Naive B cell (primary cell): Measurements from ENCODE around the gene CDC42SE2. TPM values are rescaled to one million over a fixed set of nuclear protein-coding genes. Genes with fewer than 3 reads are reported as not detected.
"Not testable (repeated sequence)": the region's sequence is repeated elsewhere in the genome, so short reads cannot be mapped to it uniquely, and the experiment has no call there.

Experiments
- ATAC-seq, 2 donors: fragments of 150-1000 bp; cut with Tn5 transposase; 2 replicates each; pipeline ENCODE4 v1.10.0; 2021; ENCODE audit warnings: low read depth in 2 of 2, mild to moderate bottlenecking in 2 of 2, moderate library complexity in 2 of 2
- DNase-seq: peaks from one replicate; pipeline ENCODE4 v3.0.0; 2022
- H3K27ac Mint-ChIP-seq, 6 donors: one replicate each; pipeline ENCODE4 v1.8.0; 2020 to 2022; ENCODE audit warnings: mild to moderate bottlenecking in 6 of 6, mixed read lengths in 6 of 6, moderate library complexity in 5 of 6, inconsistent platforms in 2 of 6
- H3K27me3 Mint-ChIP-seq, 3 donors: one replicate each; pipeline ENCODE4 v1.8.0; 2021 to 2022; ENCODE audit warnings: mixed read lengths in 3 of 3, mild to moderate bottlenecking in 1 of 3
- H3K36me3 Mint-ChIP-seq, 2 donors: one replicate each; pipeline ENCODE4 v1.8.0; 2020 to 2022; ENCODE audit warnings: mixed read lengths in 2 of 2, inconsistent platforms in 1 of 2, mild to moderate bottlenecking in 1 of 2
- H3K4me1 Mint-ChIP-seq, 3 donors: one replicate each; pipeline ENCODE4 v1.8.0; 2020 to 2022; ENCODE audit warnings: mixed read lengths in 3 of 3, inconsistent platforms in 1 of 3, mild to moderate bottlenecking in 1 of 3, moderate library complexity in 1 of 3
- H3K4me3 Mint-ChIP-seq, 8 donors: one replicate each; pipeline ENCODE4 v1.8.0; 2020 to 2022; ENCODE audit warnings: mild to moderate bottlenecking in 8 of 8, mixed read lengths in 8 of 8, moderate library complexity in 8 of 8, inconsistent platforms in 2 of 8
- H3K9me3 Mint-ChIP-seq, 7 donors: one replicate each; pipeline ENCODE4 v1.8.0; 2020 to 2022; ENCODE audit warnings: mixed read lengths in 7 of 7, mild to moderate bottlenecking in 5 of 7, inconsistent platforms in 2 of 7, moderate library complexity in 1 of 7
- polyA plus RNA-seq, 6 donors: library from polyadenylated mRNA; unstranded; fragments of 300-500 nt; fragmentation: Illumina TruSeq; gene quantifications; one replicate each; pipeline ENCODE4 v1.2.3, GENCODE V29; 2021; ENCODE audit warnings: low read depth in 6 of 6

Gene CDC42SE2
- polyA plus RNA-seq, 6 donors from 2014 or later, result 168 to 314 (median 243) TPM

- no peak for DNase-seq
- H3K4me3 Mint-ChIP-seq, result no peak overlapping the region
These were observed 120.9 kb downstream of the CDC42SE2 start for GRCh38 chr5:131384616-131385214.

GRCh38 chr5:131386124-131386523 is 122.3 kb downstream of the CDC42SE2 start:
- Mint-ChIP-seq H3K9me3 (no peaks in the 10 kb centered on the region), H3K36me3 (peaks cover 10 to 16% of the 10 kb centered on the region in 2 donors), H3K27ac (peak overlapping the region in 5 of 6 donors; percentile 11 to 83 (median 49)), H3K4me3 (no peak overlapping the region), H3K4me1 (peaks cover 26 to 30% (median 27%) of the 10 kb centered on the region in 3 donors), H3K27me3 (no peaks in the 10 kb centered on the region)
- ATAC-seq, result no peak
- no peak for DNase-seq

More at GRCh38 chr5:131384616-131385214, 120.9 kb downstream of the CDC42SE2 start:
- Mint-ChIP-seq H3K4me1 (peaks cover 32 to 41% (median 40%) of the 10 kb centered on the region in 3 donors), H3K27ac (peak overlapping the region in 5 of 6 donors; percentile 47 to 83 (median 80)), H3K9me3 (peaks cover 0 to 5% (median 0%) of the 10 kb centered on the region in 7 donors), H3K36me3 (peaks cover 10 to 19% of the 10 kb centered on the region in 2 donors), H3K27me3 (no peaks in the 10 kb centered on the region)
- ATAC-seq, result no peak

- Mint-ChIP-seq H3K4me1 (peaks cover 20 to 23% (median 22%) of the 10 kb centered on the region in 3 donors), H3K27ac (peak overlapping the region in 4 of 6 donors; percentile 33 to 83 (median 42)), H3K4me3 (no peak overlapping the region), H3K9me3 (no peaks in the 10 kb centered on the region), H3K36me3 (peaks cover 6 to 11% of the 10 kb centered on the region in 2 donors), H3K27me3 (no peaks in the 10 kb centered on the region)
- ATAC-seq (no peak), DNase-seq (no peak)
These were observed 122.9 kb downstream of the CDC42SE2 start for GRCh38 chr5:131386779-131387178.

GRCh38 chr5:131387255-131387654 is 123.4 kb downstream of the CDC42SE2 start:
- no peaks in the 10 kb centered on the region for H3K9me3 Mint-ChIP-seq
- H3K4me3 Mint-ChIP-seq, result no peak overlapping the region
- H3K27me3 Mint-ChIP-seq, result no peaks in the 10 kb centered on the region
- DNase-seq (no peak), ATAC-seq (no peak)
- H3K27ac Mint-ChIP-seq, result peak overlapping the region in 4 of 6 donors; percentile 38 to 79 (median 48)
- H3K36me3 Mint-ChIP-seq, result peaks cover 5 to 9% of the 10 kb centered on the region in 2 donors
- H3K4me1 Mint-ChIP-seq, result peaks cover 15 to 18% (median 17%) of the 10 kb centered on the region in 3 donors

GRCh38 chr5:131389096-131389868 is 125.4 kb downstream of the CDC42SE2 start:
- DNase-seq (no peak), ATAC-seq (no peak)

GRCh38 chr5:131389869-131390265 is 126.0 kb downstream of the CDC42SE2 start:
- H3K27ac Mint-ChIP-seq, result peak overlapping the region; percentile 76 to 95 (median 87)
- no peaks in the 10 kb centered on the region for H3K9me3 Mint-ChIP-seq
- no peaks in the 10 kb centered on the region for H3K27me3 Mint-ChIP-seq
- H3K4me1 Mint-ChIP-seq, result peaks cover 10 to 17% (median 15%) of the 10 kb centered on the region in 3 donors
- H3K36me3 Mint-ChIP-seq, result peaks cover 9 to 19% of the 10 kb centered on the region in 2 donors
- ATAC-seq, result no peak
- no peak for DNase-seq
- H3K4me3 Mint-ChIP-seq, result no peak overlapping the region

More at GRCh38 chr5:131389096-131389868, 125.4 kb downstream of the CDC42SE2 start:
- Mint-ChIP-seq H3K4me3 (no peak overlapping the region), H3K4me1 (peaks cover 10 to 16% (median 15%) of the 10 kb centered on the region in 3 donors), H3K27ac (peak overlapping the region; percentile 69 to 95 (median 87)), H3K27me3 (no peaks in the 10 kb centered on the region), H3K36me3 (peaks cover 9 to 17% of the 10 kb centered on the region in 2 donors), H3K9me3 (no peaks in the 10 kb centered on the region)

GRCh38 chr5:131392466-131393095 is 128.7 kb downstream of the CDC42SE2 start:
- H3K27ac Mint-ChIP-seq, result peak overlapping the region; percentile 3 to 96 (median 94)
- H3K27me3 Mint-ChIP-seq, result no peaks in the 10 kb centered on the region
- no peak for ATAC-seq
- H3K36me3 Mint-ChIP-seq, result peaks cover 9 to 24% of the 10 kb centered on the region in 2 donors
- no peak for DNase-seq
- H3K9me3 Mint-ChIP-seq, result no peaks in the 10 kb centered on the region
- no peak overlapping the region for H3K4me3 Mint-ChIP-seq
- peaks cover 13 to 28% (median 27%) of the 10 kb centered on the region in 3 donors for H3K4me1 Mint-ChIP-seq

GRCh38 chr5:131393498-131393968 is 129.7 kb downstream of the CDC42SE2 start:
- ATAC-seq (no peak), DNase-seq (no peak)
- Mint-ChIP-seq H3K27me3 (no peaks in the 10 kb centered on the region), H3K9me3 (no peaks in the 10 kb centered on the region), H3K36me3 (peaks cover 14 to 32% of the 10 kb centered on the region in 2 donors), H3K4me3 (peak overlapping the region in 3 of 8 donors; percentile 49 to 81 (median 70)), H3K4me1 (peaks cover 13 to 31% (median 28%) of the 10 kb centered on the region in 3 donors), H3K27ac (peak overlapping the region; percentile 93 to 97 (median 95))

GRCh38 chr5:131394128-131394527 is 130.3 kb downstream of the CDC42SE2 start:
- Mint-ChIP-seq H3K36me3 (peaks cover 20 to 37% of the 10 kb centered on the region in 2 donors), H3K4me3 (peak overlapping the region in 5 of 8 donors; percentile 8 to 81 (median 49)), H3K9me3 (no peaks in the 10 kb centered on the region), H3K4me1 (peaks cover 17 to 36% (median 34%) of the 10 kb centered on the region in 3 donors), H3K27me3 (no peaks in the 10 kb centered on the region), H3K27ac (peak overlapping the region; percentile 93 to 97 (median 95))
- peak; percentile 57 for DNase-seq
- peak; percentile 99 to 100 for ATAC-seq

GRCh38 chr5:131396015-131396414 is 132.2 kb downstream of the CDC42SE2 start:
- DNase-seq, result no peak
- Mint-ChIP-seq H3K4me3 (no peak overlapping the region), H3K27me3 (no peaks in the 10 kb centered on the region), H3K27ac (peak overlapping the region in 5 of 6 donors; percentile 64 to 96 (median 87)), H3K36me3 (peaks cover 21 to 46% of the 10 kb centered on the region in 2 donors), H3K9me3 (peaks cover 0 to 5% (median 4%) of the 10 kb centered on the region in 7 donors), H3K4me1 (peaks cover 26 to 45% (median 35%) of the 10 kb centered on the region in 3 donors)
- no peak for ATAC-seq

GRCh38 chr5:131396630-131397273 is 132.9 kb downstream of the CDC42SE2 start:
- peaks cover 0 to 5% (median 5%) of the 10 kb centered on the region in 7 donors for H3K9me3 Mint-ChIP-seq
- H3K27me3 Mint-ChIP-seq, result no peaks in the 10 kb centered on the region
- DNase-seq (no peak), ATAC-seq (no peak)
- H3K36me3 Mint-ChIP-seq, result peaks cover 24 to 45% of the 10 kb centered on the region in 2 donors
- H3K4me3 Mint-ChIP-seq, result no peak overlapping the region
- H3K27ac Mint-ChIP-seq, result peak overlapping the region; percentile 68 to 95 (median 88)
- peaks cover 26 to 45% (median 35%) of the 10 kb centered on the region in 3 donors for H3K4me1 Mint-ChIP-seq

- peak overlapping the region in 2 of 8 donors; percentile 53 to 60 for H3K4me3 Mint-ChIP-seq
- H3K9me3 Mint-ChIP-seq, result peaks cover 9 to 22% (median 10%) of the 10 kb centered on the region in 7 donors
- not testable (repeated sequence) for ATAC-seq, H3K27me3 Mint-ChIP-seq, DNase-seq
- H3K4me1 Mint-ChIP-seq, result peaks cover 26 to 32% (median 31%) of the 10 kb centered on the region in 3 donors
- H3K36me3 Mint-ChIP-seq, result peaks cover 37 to 48% of the 10 kb centered on the region in 2 donors
- peak overlapping the region in 4 of 6 donors; percentile 25 to 95 (median 54) for H3K27ac Mint-ChIP-seq
These were observed 135.2 kb downstream of the CDC42SE2 start for GRCh38 chr5:131399007-131399406.
